BE2C (cell line): Measurements from ENCODE around the gene TMEM132E.
A peak's percentile ranks its signal among the peaks of the same experiment; 100 is the strongest.

Experiments
- DNase-seq: peaks from one replicate; pipeline ENCODE4 v3.0.0-alpha.2; 2020
- H3K27me3 ChIP-seq: fragments of 250-450 bp; sonication (Bioruptor Pico); 2 replicates; pipeline ENCODE4 v1.5.1; 2020; ENCODE audit warnings: mild to moderate bottlenecking
- H3K36me3 ChIP-seq: fragments of 250-450 bp; sonication (Bioruptor Pico); 2 replicates; pipeline ENCODE4 v1.5.1; 2020; ENCODE audit warnings: mild to moderate bottlenecking
- H3K4me1 ChIP-seq: fragments of 250-450 bp; sonication (Bioruptor Pico); 2 replicates; pipeline ENCODE4 v1.5.1; 2020
- H3K4me3 ChIP-seq: 2 replicates; pipeline ENCODE4 v1.5.1; 2011; ENCODE audit warnings: low read depth, low read length
- H3K9me3 ChIP-seq: fragments of 250-450 bp; sonication (Bioruptor Pico); 2 replicates; pipeline ENCODE4 v1.5.1; 2020
- CTCF ChIP-seq: IDR thresholded peaks from 2 replicates; pipeline ENCODE4 v1.5.1; 2012; ENCODE audit warnings: mild to moderate bottlenecking, low read depth, low read length

TMEM132E gene

GRCh38 chr17:34654276-34654880 is 75.0 kb downstream of the TMEM132E start:
- 0 out of 2 replicates have a peak overlapping the region, but pooled peaks have one; percentile 10 for H3K4me3 ChIP-seq
- DNase-seq: no peak
- no peaks in the 10 kb centered on the region for H3K36me3 ChIP-seq
- H3K9me3 ChIP-seq: no peaks in the 10 kb centered on the region
- H3K27me3 ChIP-seq: no peaks in the 10 kb centered on the region
- no peak for TF ChIP-seq CTCF
- H3K4me1 ChIP-seq: peaks cover 60% of the 10 kb centered on the region

GRCh38 chr17:34654881-34655276 is 75.5 kb downstream of the TMEM132E start:
- no peak for TF ChIP-seq CTCF
- peaks cover 60% of the 10 kb centered on the region for H3K4me1 ChIP-seq
- no peaks in the 10 kb centered on the region for H3K27me3 ChIP-seq
- peak overlapping the region; percentile 17; the same call in 1 of the 2 replicates for H3K4me3 ChIP-seq
- peak; percentile 43 for DNase-seq
- no peaks in the 10 kb centered on the region for H3K9me3 ChIP-seq
- H3K36me3 ChIP-seq: no peaks in the 10 kb centered on the region

DNA sequence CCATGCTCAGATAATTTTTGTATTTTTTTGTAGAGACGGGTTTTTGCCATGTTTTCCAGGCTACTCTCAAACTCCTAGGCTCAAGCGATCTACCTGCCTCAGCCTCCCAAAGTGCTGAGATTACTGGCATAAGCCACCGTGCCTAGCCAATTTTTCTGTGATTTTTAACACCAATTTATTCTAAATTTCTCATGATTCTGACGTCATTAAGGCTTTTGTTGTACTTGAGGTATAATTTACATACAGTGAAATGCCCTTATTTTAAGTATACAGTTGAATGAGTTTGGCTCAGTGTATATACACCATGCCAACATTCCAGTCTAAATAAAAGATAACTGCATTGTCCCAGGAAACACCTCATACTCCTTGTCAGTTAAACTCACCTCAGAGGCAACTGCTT is 77.4 kb downstream of the TMEM132E start:
- no peak overlapping the region for H3K4me3 ChIP-seq
- TF ChIP-seq CTCF: no peak
- no peaks in the 10 kb centered on the region for H3K9me3 ChIP-seq
- H3K36me3 ChIP-seq: no peaks in the 10 kb centered on the region
- no peak for DNase-seq
- H3K27me3 ChIP-seq: no peaks in the 10 kb centered on the region
- peaks cover 49% of the 10 kb centered on the region for H3K4me1 ChIP-seq

- Histone ChIP-seq H3K4me3 (no peak overlapping the region), H3K27me3 (no peaks in the 10 kb centered on the region), H3K36me3 (no peaks in the 10 kb centered on the region), H3K9me3 (no peaks in the 10 kb centered on the region), H3K4me1 (peaks cover 28% of the 10 kb centered on the region)
- no peak for TF ChIP-seq CTCF
- no peak for DNase-seq
These were observed 79.6 kb downstream of the TMEM132E start for GRCh38 chr17:34658811-34659560.

DNA sequence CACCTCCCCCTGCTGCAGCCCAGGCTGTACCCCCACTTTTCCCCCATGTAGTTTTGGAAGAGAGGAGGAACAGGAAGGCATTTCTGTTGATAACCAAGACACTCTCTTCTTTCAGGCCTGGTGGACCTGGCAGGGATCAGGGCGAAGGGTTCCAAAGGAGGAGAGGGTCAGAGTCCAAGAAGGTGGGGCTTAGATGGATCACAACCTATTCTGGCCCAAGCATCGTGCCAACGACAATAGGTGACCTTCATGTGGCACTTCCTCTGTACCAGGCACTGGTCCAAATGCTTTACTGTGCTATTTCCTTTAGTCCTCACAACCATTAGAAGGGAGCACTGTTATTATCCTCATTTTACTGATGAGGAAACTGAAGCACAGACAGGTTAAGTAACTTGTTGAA is 84.3 kb downstream of the TMEM132E start:
- Histone ChIP-seq H3K4me3 (no peak overlapping the region), H3K4me1 (peaks cover 22% of the 10 kb centered on the region), H3K27me3 (no peaks in the 10 kb centered on the region), H3K36me3 (no peaks in the 10 kb centered on the region), H3K9me3 (no peaks in the 10 kb centered on the region)
- no peak for DNase-seq
- no peak for TF ChIP-seq CTCF
